ENCODE data around the gene ADGRG6.

ADGRG6 gene

GRCh38 chr6:142324111-142324510, 22.3 kb downstream of the ADGRG6 start:
- H4K20me1 ChIP-seq (ENCODE audit: insufficient read depth, low read length) = no peaks in the 10 kb centered on the region
- H3K27ac ChIP-seq (ENCODE audit: low read depth, low read length, poor library complexity, severe bottlenecking) = no peak overlapping the region
- H3K9me2 ChIP-seq (ENCODE audit: low read depth, low read length) = no peaks in the 10 kb centered on the region
- H3K4me2 ChIP-seq (ENCODE audit: low read length) = no peak overlapping the region
- H3K79me2 ChIP-seq (ENCODE audit: insufficient read depth, low read length) = no peaks in the 10 kb centered on the region
- no peaks in the 10 kb centered on the region for H3K36me3 ChIP-seq (ENCODE audit: insufficient read depth, low read length)
- TF ChIP-seq EZH2 (IDR thresholded peaks at IDR 0.05; ENCODE audit: borderline replicate concordance, low read length) (no peak), CTCF (IDR thresholded peaks at IDR 0.05; ENCODE audit: low read length) (no peak)
- H3K4me3 ChIP-seq (ENCODE audit: low read depth, low read length, poor library complexity, severe bottlenecking) = no peak overlapping the region
- no peaks in the 10 kb centered on the region for H3K27me3 ChIP-seq (ENCODE audit: insufficient read depth, low read length)
- no peaks in the 10 kb centered on the region for H3K4me1 ChIP-seq (ENCODE audit: insufficient read depth, low read length, severe bottlenecking)
- no peaks in the 10 kb centered on the region for H3K9me3 ChIP-seq (ENCODE audit: low read length)
- H3F3A ChIP-seq (ENCODE audit: insufficient read depth, low read length) = no peaks in the 10 kb centered on the region
- no peak overlapping the region for H3K9ac ChIP-seq (ENCODE audit: low read length)
- H2AFZ ChIP-seq (ENCODE audit: low read length) = no peak overlapping the region

- H3K27ac ChIP-seq (ENCODE audit: low read depth, low read length, poor library complexity, severe bottlenecking) = no peak overlapping the region
- TF ChIP-seq EZH2 (IDR thresholded peaks at IDR 0.05; ENCODE audit: borderline replicate concordance, low read length) = no peak
- no peak for TF ChIP-seq CTCF (IDR thresholded peaks at IDR 0.05; ENCODE audit: low read length)
- H3K9me2 ChIP-seq (ENCODE audit: low read depth, low read length) = no peaks in the 10 kb centered on the region
- no peak overlapping the region for H3K4me3 ChIP-seq (ENCODE audit: low read depth, low read length, poor library complexity, severe bottlenecking)
- H3K4me2 ChIP-seq (ENCODE audit: low read length) = no peak overlapping the region
- no peak overlapping the region for H3K9ac ChIP-seq (ENCODE audit: low read length)
- H3F3A ChIP-seq (ENCODE audit: insufficient read depth, low read length) = no peaks in the 10 kb centered on the region
- no peaks in the 10 kb centered on the region for H3K36me3 ChIP-seq (ENCODE audit: insufficient read depth, low read length)
- no peaks in the 10 kb centered on the region for H3K27me3 ChIP-seq (ENCODE audit: insufficient read depth, low read length)
- H3K4me1 ChIP-seq (ENCODE audit: insufficient read depth, low read length, severe bottlenecking) = no peaks in the 10 kb centered on the region
- no peaks in the 10 kb centered on the region for H3K9me3 ChIP-seq (ENCODE audit: low read length)
- no peaks in the 10 kb centered on the region for H3K79me2 ChIP-seq (ENCODE audit: insufficient read depth, low read length)
- H4K20me1 ChIP-seq (ENCODE audit: insufficient read depth, low read length) = no peaks in the 10 kb centered on the region
- no peak overlapping the region for H2AFZ ChIP-seq (ENCODE audit: low read length)
Measured at GRCh38 chr6:142325111-142325510, 23.3 kb downstream of the ADGRG6 start.

GRCh38 chr6:142326540-142326939, 24.7 kb downstream of the ADGRG6 start:
- Histone ChIP-seq H3K9me3 (ENCODE audit: low read length) (no peaks in the 10 kb centered on the region), H3K36me3 (ENCODE audit: insufficient read depth, low read length) (no peaks in the 10 kb centered on the region), H3K4me1 (ENCODE audit: insufficient read depth, low read length, severe bottlenecking) (no peaks in the 10 kb centered on the region), H3K4me3 (ENCODE audit: low read depth, low read length, poor library complexity, severe bottlenecking) (no peak overlapping the region), H2AFZ (ENCODE audit: low read length) (no peak overlapping the region), H3K27me3 (ENCODE audit: insufficient read depth, low read length) (no peaks in the 10 kb centered on the region), H3F3A (ENCODE audit: insufficient read depth, low read length) (no peaks in the 10 kb centered on the region), H3K79me2 (ENCODE audit: insufficient read depth, low read length) (no peaks in the 10 kb centered on the region), H3K9me2 (ENCODE audit: low read depth, low read length) (no peaks in the 10 kb centered on the region), H3K4me2 (ENCODE audit: low read length) (no peak overlapping the region), H3K27ac (ENCODE audit: low read depth, low read length, poor library complexity, severe bottlenecking) (no peak overlapping the region), H4K20me1 (ENCODE audit: insufficient read depth, low read length) (no peaks in the 10 kb centered on the region), H3K9ac (ENCODE audit: low read length) (no peak overlapping the region)
- no peak for TF ChIP-seq CTCF (IDR thresholded peaks at IDR 0.05; ENCODE audit: low read length)

All from OCI-LY1 (cell line).